Nephron (organoid): Measurements from ENCODE around the gene ZNF318.
"Not testable (repeated sequence)": the region's sequence is repeated elsewhere in the genome, so short reads cannot be mapped to it uniquely, and the experiment has no call there.

Source experiments
- H3K27ac Mint-ChIP-seq, 3 experiments: 2 replicates each; pipeline ENCODE4 v1.8.0; 2020; ENCODE audit warnings: mixed read lengths in 3 of 3, mild to moderate bottlenecking in 2 of 3, moderate library complexity in 1 of 3
- H3K27me3 Mint-ChIP-seq: 2 replicates; pipeline ENCODE4 v1.8.0; 2021; ENCODE audit warnings: low read depth, mild to moderate bottlenecking, moderate library complexity, mixed read lengths
- H3K36me3 Mint-ChIP-seq: 2 replicates; pipeline ENCODE4 v1.8.0; 2020; ENCODE audit warnings: low read depth, mixed read lengths
- H3K4me1 Mint-ChIP-seq: 2 replicates; pipeline ENCODE4 v1.8.0; 2020; ENCODE audit warnings: mixed read lengths
- H3K4me3 Mint-ChIP-seq, 3 experiments: 2 replicates each; pipeline ENCODE4 v1.8.0; 2020; ENCODE audit warnings: mild to moderate bottlenecking in 3 of 3, mixed read lengths in 3 of 3, moderate library complexity in 2 of 3
- H3K9me3 Mint-ChIP-seq: 2 replicates; pipeline ENCODE4 v1.8.0; 2020; ENCODE audit warnings: mixed read lengths
- CTCF ChIP-seq, 3 experiments: fragments of 200-600 bp; sonication (generic); IDR thresholded peaks; one replicate each; pipeline ENCODE4 v1.5.0; 2021; ENCODE audit warnings: antibody characterized with exemption in 3 of 3; ENCODE audit not compliant: unreplicated experiment in 3 of 3

ZNF318 gene

GRCh38 chr6:43347021-43347420 lies 22.4 kb downstream of the ZNF318 start:
- no peaks in the 10 kb centered on the region for H3K9me3 Mint-ChIP-seq

GRCh38 chr6:43346243-43346642 lies 23.2 kb downstream of the ZNF318 start:
- not testable (repeated sequence) for H3K9me3 Mint-ChIP-seq, H3K27ac Mint-ChIP-seq, H3K27me3 Mint-ChIP-seq, H3K4me3 Mint-ChIP-seq, H3K4me1 Mint-ChIP-seq
- H3K36me3 Mint-ChIP-seq, result peaks cover 42% of the 10 kb centered on the region

More at GRCh38 chr6:43347021-43347420, 22.4 kb downstream of the ZNF318 start:
- Mint-ChIP-seq H3K4me1 (no peaks in the 10 kb centered on the region), H3K4me3 (no peak overlapping the region), H3K36me3 (peaks cover 42% of the 10 kb centered on the region), H3K27me3 (no peaks in the 10 kb centered on the region), H3K27ac (no peak overlapping the region)
- TF ChIP-seq CTCF (IDR thresholded peaks at IDR 0.05; ENCODE audit: unreplicated experiment in 3 of 3), result no peak

DNA sequence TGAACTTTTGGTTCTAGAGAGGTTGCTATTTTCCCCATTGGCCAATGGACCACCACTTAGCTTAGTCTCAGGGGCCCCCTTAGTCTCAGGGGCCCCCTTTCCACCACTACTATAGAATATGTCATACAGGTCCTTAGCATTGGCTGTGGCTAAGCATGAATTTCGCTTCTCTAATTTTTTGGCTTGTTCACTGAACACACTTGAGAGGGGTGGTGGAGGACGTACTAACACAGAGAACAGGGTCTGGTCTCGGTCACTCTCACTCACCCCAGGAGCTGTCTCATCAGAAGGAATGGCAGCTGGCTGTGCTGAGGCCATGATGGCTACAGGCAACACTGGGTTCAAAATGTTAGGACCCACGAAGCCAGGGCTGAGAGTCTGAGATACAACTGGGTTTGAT lies 30.3 kb downstream of the ZNF318 start:
- Mint-ChIP-seq H3K9me3 (no peaks in the 10 kb centered on the region), H3K27ac (no peak overlapping the region), H3K4me3 (no peak overlapping the region), H3K27me3 (no peaks in the 10 kb centered on the region), H3K4me1 (peaks cover 13% of the 10 kb centered on the region), H3K36me3 (peaks cover 77% of the 10 kb centered on the region)
- TF ChIP-seq CTCF (IDR thresholded peaks at IDR 0.05; ENCODE audit: unreplicated experiment in 3 of 3), result no peak

GRCh38 chr6:43338243-43338642 lies 31.2 kb downstream of the ZNF318 start:
- no peak for TF ChIP-seq CTCF (IDR thresholded peaks at IDR 0.05; ENCODE audit: unreplicated experiment in 3 of 3)
- H3K4me3 Mint-ChIP-seq, result no peak overlapping the region
- no peaks in the 10 kb centered on the region for H3K27me3 Mint-ChIP-seq
- peaks cover 73% of the 10 kb centered on the region for H3K36me3 Mint-ChIP-seq
- H3K9me3 Mint-ChIP-seq, result no peaks in the 10 kb centered on the region
- H3K4me1 Mint-ChIP-seq, result peaks cover 15% of the 10 kb centered on the region
- no peak overlapping the region for H3K27ac Mint-ChIP-seq

DNA sequence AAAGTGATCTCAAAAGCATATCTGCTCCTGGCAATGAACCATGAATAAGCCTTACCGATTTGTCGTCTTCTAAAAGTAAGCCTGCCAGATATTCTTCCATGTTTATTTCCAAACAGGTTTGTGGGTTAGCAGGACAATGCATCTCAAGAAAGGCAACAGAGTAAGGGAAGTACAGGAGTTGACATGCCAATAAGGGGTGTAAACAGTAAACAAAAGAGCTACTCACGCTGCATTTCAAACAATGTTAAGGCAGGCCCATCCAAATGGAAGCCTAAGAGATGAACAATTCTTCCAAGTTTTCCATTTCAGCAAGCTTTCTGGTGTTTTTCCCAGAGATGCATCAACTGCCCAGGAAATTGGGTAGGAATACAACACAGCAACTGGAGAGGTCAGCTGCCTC lies 33.1 kb downstream of the ZNF318 start:
- Mint-ChIP-seq H3K9me3 (no peaks in the 10 kb centered on the region), H3K4me3 (no peak overlapping the region), H3K36me3 (peaks cover 55% of the 10 kb centered on the region), H3K4me1 (peaks cover 15% of the 10 kb centered on the region), H3K27ac (no peak overlapping the region), H3K27me3 (no peaks in the 10 kb centered on the region)
- TF ChIP-seq CTCF (IDR thresholded peaks at IDR 0.05; ENCODE audit: unreplicated experiment in 3 of 3), result no peak

GRCh38 chr6:43335469-43335868 lies 34.0 kb downstream of the ZNF318 start:
- H3K4me3 Mint-ChIP-seq, result no peak overlapping the region
- H3K27me3 Mint-ChIP-seq, result no peaks in the 10 kb centered on the region
- peaks cover 15% of the 10 kb centered on the region for H3K4me1 Mint-ChIP-seq
- H3K36me3 Mint-ChIP-seq, result peaks cover 46% of the 10 kb centered on the region
- H3K27ac Mint-ChIP-seq, result no peak overlapping the region
- no peak for TF ChIP-seq CTCF (IDR thresholded peaks at IDR 0.05; ENCODE audit: unreplicated experiment in 3 of 3)
- no peaks in the 10 kb centered on the region for H3K9me3 Mint-ChIP-seq
